GM21576 (cell line): ENCODE data around the gene PCSK4.

Source experiments
- ATAC-seq: cut with Tn5 transposase; IDR thresholded peaks from one replicate; pipeline ENCODE4 v1.9.1; 2021; ENCODE audit warnings: mild to moderate bottlenecking, moderate library complexity; ENCODE audit not compliant: unreplicated experiment

The PCSK4 gene

DNA sequence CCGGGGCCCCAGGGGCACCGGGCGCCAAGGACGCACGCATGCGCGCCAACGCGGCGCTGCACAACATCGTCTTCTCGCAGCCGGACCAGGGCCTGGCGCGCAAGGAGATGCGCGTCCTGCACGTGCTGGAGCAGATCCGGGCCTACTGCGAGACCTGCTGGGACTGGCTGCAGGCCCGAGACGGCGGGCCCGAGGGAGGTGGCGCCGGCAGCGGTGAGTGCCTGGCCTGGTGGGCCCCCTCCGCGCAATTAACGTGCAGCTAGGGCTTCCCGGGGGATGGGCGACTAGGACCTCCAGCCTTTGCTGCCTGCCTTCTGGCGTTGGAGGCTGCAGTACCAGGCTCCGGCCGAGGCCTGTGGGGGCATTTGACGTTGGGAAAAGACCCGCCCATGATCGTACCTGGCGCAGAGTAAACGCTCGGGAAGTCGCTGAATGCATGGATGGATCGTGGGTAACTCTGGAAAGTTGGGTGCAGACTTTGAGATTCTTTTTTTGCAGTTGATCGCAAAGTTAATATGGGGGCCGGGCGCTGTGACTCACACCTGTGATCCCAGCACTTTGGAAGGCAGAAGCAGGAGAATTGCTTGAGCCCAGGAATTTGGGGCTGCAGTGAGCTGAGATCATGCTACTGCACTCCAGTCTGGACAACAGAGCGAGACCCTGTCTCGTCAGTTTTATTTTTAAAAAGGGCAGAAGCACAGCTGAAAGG, 33.0 kb downstream of the PCSK4 start:
- ATAC-seq: no peak

DNA sequence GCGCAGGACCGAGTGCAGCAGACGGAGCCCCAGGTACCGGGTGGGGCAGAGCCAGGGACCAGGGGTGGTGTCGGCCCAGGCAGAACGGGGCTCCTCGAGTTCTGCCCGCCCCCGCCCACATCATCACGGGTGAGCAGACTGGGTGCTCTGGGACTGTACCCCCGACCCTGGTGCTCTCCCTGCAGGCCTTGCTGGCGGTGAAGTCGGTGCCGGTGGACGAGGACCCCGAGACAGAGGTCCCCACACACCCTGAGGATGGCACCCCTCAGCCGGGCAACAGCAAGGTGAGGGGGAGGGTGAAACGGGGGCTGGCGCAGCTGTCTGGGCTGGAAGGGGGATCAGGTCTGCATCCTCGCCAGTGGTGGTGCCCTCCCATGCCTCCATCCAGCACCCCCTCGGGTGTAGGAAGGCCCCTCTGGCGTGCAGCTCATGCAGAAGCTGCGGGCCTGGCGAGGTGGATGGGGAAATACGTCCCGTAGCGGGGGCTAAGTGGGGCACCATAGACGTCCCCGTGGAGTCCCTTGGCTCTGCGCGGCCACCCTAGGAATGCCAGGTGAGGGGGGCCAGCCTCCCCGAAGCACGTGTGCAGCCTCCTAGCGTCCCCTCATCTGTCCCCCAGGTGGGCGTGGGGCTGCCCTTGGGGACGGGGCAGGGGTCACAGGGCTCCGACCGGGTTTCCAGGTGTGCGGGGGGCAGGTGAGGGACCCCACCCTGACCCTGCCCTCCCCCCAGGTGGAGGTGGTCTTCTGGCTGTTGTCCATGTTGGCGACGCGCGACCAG, 33.8 kb downstream of the PCSK4 start:
- ATAC-seq: no peak

DNA sequence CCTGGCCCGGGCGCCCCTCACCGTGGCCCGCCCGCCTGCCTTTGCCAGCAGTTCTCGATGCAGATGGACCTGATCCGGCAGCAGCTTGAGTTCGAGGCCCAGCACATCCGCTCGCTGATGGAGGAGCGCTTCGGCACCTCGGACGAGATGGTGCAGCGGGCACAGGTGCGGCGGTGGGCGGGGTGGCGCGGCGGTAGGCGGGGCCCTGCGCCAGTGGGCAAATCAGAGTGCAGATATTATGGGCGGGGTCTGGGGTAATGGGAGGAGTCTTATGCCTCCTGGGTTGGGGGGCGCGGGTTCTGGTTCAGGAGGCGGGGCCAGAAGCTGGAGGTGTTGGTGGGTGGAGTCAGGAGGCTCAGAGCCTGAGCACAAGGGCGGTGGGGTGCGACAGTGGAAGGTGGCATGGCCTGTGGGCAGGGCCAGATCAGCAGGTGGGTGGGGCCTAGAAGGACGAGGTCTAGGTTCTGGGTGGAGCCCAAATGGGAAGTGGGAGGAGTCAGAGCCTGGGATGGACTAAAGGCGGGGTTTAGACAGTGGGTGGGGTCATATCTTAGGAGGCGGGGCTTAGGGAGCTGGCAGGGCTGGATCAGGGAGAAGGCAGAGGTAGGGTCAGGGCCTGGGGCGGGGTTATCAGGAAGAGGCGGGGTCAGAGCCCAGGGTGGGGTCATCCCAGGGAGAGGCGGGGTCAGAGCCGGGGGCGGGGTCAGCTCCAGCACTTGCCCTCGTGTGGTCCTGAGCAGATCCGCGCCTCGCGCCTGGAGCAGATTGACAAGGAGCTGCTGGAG, 34.6 kb downstream of the PCSK4 start:
- no peak for ATAC-seq

DNA sequence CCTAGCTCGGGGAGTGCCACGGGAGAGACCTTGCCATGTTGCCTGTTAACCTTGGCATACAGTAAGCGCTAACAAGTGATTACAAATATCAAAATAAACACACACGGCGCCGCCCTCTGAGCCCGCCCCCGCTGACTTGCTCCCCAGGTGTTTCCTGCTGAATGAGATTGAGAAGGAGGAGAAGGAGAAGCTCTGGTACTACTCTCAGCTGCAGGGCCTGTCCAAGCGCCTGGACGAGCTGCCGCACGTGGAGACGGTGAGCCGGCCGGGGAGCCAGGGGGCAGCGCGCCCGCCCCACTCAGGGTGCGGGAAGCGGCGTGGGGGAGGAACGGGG, 35.2 kb downstream of the PCSK4 start:
- no peak for ATAC-seq

DNA sequence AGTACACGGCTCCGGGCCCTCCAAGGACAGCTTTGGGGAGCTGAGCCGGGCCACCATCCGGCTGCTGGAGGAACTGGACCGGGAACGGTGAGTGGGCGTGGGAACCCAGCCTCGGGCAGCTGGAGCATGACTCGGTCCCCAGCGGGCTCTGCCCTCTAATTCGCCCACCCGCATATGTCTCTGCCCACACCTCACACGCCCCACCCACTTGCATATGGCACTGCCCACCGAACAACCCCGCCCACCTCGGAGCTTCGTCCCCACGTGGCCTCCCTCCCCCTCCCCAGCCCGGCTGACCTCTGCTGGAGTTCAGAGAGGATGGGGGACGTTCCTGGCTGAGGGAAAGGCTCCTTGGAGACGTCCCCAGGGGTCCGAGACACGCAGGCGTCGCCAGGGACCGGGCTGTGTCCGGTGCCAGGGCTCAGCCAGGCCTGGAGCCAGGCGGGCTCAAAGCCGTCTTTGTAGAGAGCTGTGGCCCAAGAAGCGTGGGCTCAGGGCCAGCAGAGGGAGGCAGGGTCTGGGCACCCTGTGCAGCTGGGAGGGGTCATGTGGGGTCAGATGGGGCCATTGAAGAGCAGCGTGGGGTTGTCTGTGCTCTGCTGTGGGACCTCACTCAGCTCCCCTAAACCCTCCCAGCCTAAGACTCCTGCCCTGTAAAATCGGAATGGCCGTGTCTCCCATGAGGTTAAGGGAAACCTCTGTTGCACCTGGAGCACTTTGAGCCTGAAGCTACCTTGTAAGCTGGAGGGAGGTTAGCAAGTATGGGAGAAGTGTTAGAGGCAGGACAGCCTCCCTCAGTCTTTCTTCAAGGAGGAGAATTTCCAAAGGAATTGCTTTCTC, 36.4 kb downstream of the PCSK4 start:
- ATAC-seq: no peak

DNA sequence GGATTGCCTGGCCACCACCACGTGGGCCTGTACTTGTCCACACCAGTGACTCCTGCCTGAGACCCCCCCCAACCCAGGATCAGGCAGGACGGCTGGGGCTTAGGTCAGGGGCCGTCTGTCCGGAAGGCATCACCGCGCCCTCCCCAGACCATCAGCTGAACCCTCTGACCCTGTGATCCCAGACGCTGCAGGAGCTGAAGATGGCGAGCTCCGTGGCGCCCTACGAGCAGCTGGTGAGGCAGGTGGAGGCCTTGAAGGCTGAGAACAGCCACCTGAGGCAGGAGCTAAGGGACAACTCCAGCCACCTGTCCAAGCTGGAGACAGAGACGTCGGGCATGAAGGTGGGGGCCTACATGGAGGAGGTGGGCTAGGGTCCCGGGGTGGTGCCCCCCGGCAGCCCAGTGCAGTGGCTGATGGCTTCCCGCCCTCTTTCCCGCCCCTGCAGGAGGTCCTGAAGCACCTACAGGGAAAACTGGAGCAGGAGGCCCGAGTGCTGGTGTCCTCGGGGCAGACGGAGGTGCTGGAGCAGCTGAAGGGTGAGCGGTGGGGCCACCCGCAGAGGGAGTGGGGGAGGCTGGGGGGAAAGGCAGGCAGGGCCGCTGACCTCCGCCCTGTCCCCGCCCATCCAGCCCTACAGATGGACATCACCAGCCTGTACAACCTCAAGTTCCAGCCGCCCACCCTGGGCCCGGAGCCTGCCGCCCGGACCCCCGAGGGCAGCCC, 37.2 kb downstream of the PCSK4 start:
- ATAC-seq: no peak

DNA sequence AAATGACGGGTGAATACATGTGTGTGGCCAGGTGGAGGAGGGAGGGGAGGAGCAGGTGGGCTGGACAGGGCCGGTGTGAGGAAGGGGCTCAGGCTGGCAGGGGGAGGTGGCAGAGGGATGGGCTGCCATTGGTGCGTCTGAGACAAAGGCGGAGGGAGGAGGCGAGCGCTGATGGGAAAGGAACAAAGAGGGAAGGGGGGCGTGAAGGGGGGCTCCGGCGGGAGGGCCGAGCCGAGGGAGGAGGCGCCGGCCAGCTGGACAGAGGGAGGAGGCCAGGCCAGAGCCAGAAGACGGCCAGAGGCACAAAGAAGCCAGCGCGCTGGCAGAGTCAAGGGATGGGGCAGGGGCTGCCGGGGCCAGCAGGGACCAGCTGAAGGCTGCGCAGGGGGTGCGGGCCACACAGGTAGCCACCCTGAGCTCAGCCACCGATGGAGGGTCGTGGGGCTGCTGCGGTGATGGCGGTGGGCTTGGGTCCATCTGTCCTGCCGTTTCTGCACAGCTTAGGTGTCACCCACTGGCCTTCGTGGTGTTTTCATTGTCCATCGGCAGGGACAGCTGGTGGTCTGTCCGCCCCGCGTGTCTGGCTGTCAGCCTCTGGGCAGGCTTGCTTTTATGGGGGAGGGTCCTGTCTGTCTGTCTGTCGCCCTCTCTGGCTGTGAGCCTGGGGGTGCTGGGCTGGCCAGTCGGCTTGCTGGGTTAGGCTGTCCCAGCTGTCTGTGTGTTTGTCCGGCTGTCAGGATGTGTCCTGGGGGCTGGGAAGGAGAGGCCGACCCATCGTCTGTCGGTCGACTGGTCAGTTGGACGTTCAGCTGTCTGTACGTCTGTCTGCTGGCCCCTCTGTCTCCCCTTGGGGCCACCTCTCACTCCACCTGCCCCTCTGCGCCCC, 38.0 kb downstream of the PCSK4 start:
- no peak for ATAC-seq

DNA sequence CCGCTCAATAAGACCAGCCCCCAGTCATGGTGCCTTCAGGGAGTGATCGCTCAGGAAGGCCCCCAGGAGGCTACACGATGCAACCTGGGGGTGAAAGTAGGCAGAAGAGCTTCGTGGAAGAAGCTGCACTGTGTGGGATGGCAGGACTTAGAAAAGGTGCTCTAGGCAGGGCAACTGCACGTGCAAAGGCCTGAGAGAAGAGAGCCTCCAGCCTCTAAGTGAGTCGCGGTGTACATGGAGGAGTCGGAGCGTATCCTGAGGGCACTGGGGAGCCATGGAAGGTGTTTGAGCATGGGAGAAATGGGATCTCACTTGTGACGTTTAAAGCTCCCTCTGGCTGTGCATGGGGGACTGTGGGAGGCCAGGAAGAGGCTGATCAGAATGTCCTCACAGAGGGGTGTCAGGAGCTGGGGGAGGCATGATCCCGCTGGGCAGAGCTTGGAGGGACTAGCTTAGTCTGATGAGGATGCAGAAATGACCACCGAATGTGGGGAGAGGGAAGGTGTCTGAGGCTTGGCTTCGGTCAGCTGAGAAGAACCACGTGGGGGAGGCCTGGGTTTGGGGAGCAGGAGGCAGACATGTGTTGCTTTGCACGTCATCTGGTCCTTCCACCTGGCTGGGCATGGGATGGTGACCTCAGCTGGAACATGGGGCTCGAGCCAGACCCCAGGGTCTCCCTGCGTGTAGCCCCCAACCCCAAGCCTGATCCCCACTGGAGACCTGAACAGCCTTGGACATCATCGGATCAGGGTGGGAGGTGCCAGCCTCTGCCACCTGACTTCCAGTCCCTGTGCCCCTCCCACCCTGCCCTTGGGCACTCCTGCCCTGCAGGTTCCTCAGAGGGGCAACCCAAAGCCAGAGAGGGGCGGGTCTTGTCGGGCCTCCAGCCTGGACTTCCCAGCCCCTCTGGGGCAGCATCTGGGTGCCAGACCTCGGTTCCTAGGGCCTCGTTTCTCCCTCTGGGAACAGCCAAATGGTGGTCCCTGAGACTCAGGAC, 39.1 kb downstream of the PCSK4 start:
- no peak for ATAC-seq

DNA sequence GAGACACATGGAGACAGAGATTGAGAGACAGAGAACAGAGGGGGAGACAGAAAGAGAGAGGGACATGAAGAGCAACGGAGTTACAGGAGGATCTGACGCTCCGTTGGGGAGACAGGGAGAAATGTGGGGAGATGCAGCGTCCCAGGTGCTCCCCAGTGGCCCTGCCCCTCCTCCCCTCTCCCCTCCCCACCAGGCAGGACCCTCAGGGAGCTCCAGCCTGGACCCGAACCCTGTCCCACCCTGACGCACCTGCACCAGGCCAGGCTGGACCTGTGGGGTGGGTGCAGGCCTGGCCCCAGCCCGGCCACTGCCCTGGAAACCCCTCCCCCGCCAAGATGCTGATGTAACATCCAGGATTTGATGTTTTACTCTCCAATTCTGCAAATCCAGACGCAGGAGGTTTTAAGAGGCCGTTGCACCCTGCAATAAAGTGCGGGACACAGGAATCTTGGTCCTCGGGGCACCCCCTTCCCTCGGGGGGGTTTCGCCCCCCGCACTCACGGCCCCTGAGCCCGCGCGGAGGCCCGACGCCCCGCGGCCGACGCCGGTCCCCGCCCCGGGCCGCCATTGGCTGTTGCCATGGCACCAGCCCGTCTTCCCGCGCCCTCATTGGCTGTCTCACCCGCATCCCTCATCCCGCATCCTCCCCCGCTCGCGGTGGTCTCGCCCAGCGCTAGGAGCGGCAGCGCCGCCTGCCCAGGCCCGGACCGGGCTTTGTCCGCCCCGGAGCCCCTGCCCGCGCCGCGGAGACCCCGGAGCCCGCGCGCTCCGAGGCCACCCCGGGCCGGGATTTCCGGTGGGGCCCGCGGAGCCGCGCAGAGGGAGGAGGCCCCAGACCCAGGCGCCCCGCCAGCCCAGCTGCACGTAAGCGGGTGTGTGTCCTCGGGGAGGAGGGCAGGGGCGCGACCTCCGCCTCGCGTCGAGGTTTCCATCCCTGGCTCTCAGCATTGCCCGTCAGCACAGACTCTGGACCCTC, 40.4 kb downstream of the PCSK4 start, which contains the start of gene APC2:
Gene APC2, plus strand, starts transcription at position 655 of the 976 bp plus-strand sequence. CDS start 2,881 bp downstream, outside the sequence.
- ATAC-seq: no peak

DNA sequence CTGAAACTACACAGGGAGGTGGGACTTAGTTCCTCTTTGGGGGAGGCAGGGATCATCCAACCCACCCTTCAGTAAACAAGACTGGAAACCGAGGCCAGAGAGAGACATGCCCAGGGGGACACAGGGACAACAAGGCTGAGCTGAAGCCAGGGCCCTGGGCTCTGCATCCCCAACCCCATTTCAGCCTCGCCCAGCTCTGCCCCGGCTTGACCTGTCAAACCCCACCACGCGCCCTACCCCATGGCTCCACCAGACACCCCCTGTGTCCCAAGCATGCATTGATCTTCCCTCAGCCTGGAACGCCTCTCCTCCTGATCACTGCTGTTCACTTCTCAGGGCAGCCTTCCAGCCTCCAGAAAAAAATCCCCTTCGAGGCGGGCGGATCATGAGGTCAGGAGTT, 42.2 kb downstream of the PCSK4 start:
- ATAC-seq: no peak

DNA sequence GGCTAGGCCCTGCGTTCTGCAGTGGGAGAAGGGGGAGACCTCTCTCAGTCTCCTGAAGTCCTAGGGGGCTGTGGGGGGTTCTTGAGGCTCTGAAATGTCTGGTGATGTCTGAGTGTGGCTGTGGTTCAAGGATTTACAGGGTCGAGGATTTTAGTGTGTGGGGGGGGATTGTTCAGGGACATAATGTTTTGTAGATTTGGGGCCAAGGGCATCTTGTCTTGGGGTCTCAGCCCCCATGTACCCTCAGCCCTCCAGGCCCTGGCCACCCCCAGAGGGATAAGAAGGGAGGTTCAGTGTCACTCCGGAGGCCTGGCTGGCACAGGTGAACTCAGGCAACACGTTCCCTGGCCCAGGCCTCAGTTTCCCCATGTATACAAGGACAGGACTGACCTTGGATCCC, 42.6 kb downstream of the PCSK4 start:
- ATAC-seq: no peak

DNA sequence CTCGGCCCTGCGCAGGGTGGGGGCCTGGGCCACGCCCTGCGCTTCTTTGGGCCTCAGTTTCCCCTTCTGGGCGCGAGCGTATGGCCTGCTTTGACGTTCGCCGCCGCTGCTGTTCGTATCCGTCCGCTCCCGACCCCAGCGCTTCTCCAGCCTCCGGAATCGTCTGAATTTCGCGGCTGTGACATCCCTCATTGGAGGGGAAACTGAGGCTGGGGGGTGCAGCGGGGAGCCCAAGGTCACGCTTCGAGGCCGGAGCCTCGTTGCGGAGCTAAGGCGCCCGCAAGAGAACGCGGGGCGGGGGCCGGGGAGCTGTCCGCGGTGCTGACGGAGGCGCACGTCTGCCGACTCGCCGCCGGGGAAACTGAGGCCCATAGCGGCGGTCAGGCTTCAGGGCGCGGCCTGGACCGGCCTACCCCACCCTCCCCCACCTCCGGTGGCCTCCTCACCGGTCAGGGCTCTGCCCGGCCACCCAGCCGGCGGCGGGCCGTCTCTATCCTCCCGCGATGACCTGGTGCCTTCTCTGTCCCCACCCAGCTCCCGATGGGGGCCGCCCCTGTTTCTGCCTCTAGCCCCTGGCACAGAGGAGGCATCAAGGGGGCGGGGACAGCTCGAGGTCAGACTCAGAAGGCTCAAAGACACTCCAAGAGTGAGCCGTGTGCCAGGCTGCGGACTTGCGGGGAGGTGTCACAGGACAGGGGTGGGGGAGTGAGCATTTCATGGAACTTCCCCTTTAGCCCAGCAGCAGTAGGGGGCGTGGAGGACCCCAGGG, 43.3 kb downstream of the PCSK4 start:
- no peak for ATAC-seq

DNA sequence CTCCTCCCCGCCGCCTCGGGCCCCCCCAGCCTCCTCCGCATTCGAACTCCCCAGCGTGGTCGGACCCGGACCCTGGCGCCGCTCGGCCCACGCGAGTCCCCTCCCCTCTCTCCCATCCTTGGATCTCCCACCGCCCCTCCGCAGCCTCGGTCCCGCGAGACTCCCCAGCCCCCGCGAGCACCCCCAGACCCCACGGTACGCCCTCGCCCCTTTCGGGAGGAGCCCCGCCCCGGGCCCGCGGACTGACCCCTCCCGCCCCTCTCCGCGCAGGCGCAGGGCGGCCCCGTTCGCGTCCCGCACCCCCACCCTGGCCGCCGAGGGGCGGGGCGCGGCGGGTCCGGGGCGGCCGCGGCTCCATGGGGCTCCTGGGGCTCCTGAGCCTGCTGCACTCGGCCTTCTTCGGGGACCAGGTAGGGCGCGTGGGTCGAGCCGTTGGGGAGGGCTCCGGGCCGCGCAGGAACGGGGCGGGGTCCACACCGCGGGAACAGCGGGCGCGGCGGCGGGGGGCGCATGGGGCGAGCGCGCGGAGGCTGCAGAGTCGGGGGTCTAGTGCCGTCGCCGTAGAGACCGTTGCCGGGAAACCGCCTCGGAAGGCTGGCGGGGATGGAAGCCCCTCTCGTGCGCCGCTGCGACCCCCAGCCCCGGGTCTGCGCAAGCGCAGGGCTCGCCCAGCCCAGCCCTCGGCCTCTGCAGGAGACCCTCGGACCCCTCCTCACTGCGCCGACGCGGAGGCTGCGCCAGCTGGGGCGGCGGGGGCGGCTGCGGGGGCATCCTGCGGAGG, 44.0 kb downstream of the PCSK4 start:
- ATAC-seq: no peak

DNA sequence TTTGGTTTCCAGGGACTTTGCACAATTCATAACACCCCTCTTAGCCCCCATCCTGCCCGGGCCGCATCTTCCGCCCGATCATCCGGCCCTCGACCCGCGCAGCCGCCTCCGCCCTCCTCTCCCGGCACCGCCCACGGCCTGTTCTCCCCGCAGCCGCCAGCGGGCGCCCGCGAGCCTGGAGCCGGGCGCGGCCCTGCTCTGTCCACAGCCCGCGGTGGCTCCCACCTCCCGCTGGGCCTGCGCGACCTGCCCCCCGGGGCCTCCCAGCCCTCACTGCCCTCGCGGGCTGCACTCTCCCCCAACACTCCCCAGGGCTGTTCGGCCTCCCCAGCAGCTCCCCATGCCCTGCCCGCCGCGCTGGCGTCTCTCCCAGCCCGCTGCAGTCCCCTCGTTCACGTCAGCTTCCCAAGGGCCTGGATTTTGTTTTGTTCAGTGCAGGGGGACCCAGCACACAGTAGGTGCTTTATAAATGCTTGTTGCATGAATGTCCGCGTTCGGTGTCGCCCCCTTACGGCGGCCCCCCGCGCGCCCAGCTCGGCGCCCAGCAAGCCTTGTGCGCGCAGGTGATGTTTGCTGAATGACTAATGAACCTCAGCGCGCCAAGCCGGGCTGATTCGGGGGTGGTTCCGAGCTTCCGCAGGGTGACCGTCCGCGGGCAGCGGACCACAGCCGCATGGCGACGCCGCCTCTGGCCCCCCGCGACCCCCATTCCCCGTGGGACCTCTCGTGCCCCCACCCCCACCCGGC, 44.8 kb downstream of the PCSK4 start:
- ATAC-seq: peak; percentile 56
